Psoas muscle (tissue), 8 donors: ENCODE results near the gene TGM4. TPM values are rescaled to one million over a fixed set of nuclear protein-coding genes. Genes with fewer than 3 reads are reported as not detected.
A peak's percentile ranks its signal among the peaks of the same experiment; 100 is the strongest.
"Not testable (repeated sequence)": the region's sequence is repeated elsewhere in the genome, so short reads cannot be mapped to it uniquely, and the experiment has no call there.

ENCODE experiments used
- ATAC-seq, 4 donors: fragments of 200-7000 bp; cut with Tn5 transposase; one replicate each; pipeline ENCODE4 v1.9.1; 2020; ENCODE audit warnings: moderate library complexity in 3 of 4, mild to moderate bottlenecking in 2 of 4
- DNase-seq, 2 donors: peaks; one replicate each; pipeline ENCODE4 v3.0.0-alpha.2; 2020
- H3K27ac ChIP-seq: fragments of 200-600 bp; one replicate; pipeline ENCODE4 v1.8.0; 2022
- H3K27me3 ChIP-seq, 3 donors: fragments of 200-600 bp in 1 of 3; one replicate each; pipeline versions ENCODE4 v1.6.1 to v1.8.0; 2013 to 2022; ENCODE audit warnings: low read length in 2 of 3, mild to moderate bottlenecking in 2 of 3, moderate library complexity in 1 of 3; ENCODE audit not compliant: insufficient read depth in 3 of 3
- H3K36me3 ChIP-seq, 2 donors: fragments of 200-600 bp in 1 of 2; one replicate each; pipeline versions ENCODE4 v1.6.1 to v1.8.0; 2013 to 2022; ENCODE audit warnings: low read depth in 1 of 2, mild to moderate bottlenecking in 1 of 2, moderate library complexity in 1 of 2; ENCODE audit not compliant: insufficient read depth in 1 of 2
- H3K4me1 ChIP-seq: fragments of 200-600 bp; one replicate; pipeline ENCODE4 v1.8.0; 2022
- H3K4me3 ChIP-seq: fragments of 200-600 bp; one replicate; pipeline ENCODE4 v1.8.0; 2022; ENCODE audit warnings: mild to moderate bottlenecking
- H3K9me3 ChIP-seq: fragments of 200-600 bp; one replicate; pipeline ENCODE4 v1.8.0; 2022
- WGBS, 3 donors: extraction: QIAGEN DNeasy Blood & Tissue Kit; methylation state at CpG; one replicate each; pipeline versions ENCODE4 v1.1.6 to v1.1.7; 2013; 5-methylcytosine and 5-hydroxymethylcytosine counted together
- intact Hi-C, 2 donors: fragments of 100-400 bp; cut with DNase I; formaldehyde crosslinking; loops; one replicate each; pipeline versions ENCODE4 v1.11.0 to v1.14.2; 2022
- polyA plus RNA-seq, 3 donors: library from polyadenylated mRNA; stranded (reverse); fragments of 200-250 nt; gene quantifications; one replicate each; pipeline ENCODE4 v1.2.3, GENCODE V29; 2013
- total RNA-seq, 4 donors: library from RNA; stranded (reverse); fragmentation: NEBNext Ultra II Directional in 2 of 4; extraction: Animal tissue kit (Norgen Biotek cat#: 25700) in 2 of 4; gene quantifications; one replicate each; pipeline versions ENCODE4 v1.2.1 to v1.2.4, GENCODE V29; 2021 to 2023
- TF ChIP-seq, protein P1 (sequence below): fragments of 200-600 bp; IDR thresholded peaks from one replicate; pipeline ENCODE4 v1.8.0; 2022; ENCODE audit warnings: antibody characterized with exemption
- donor health status: healthy with polysubstance abuse.
- donor health status: DM: no; HTN: no; CAD: no; lungs with moderate emphysema.
- donor health status: Bipolar disorder and iron deficiency.
- donor health status: healthy.
- donor health status: DM: yes; HTN: yes; CAD: no.
- donor health status: DM: no; HTN: no; CAD: no.
- donor health status: DM: no; HTN: no; CAD: no.
- donor health status: DM: yes; HTN: yes; CAD: no.

TGM4 gene
- total and polyA plus RNA-seq, 7 donors = not detected

DNA sequence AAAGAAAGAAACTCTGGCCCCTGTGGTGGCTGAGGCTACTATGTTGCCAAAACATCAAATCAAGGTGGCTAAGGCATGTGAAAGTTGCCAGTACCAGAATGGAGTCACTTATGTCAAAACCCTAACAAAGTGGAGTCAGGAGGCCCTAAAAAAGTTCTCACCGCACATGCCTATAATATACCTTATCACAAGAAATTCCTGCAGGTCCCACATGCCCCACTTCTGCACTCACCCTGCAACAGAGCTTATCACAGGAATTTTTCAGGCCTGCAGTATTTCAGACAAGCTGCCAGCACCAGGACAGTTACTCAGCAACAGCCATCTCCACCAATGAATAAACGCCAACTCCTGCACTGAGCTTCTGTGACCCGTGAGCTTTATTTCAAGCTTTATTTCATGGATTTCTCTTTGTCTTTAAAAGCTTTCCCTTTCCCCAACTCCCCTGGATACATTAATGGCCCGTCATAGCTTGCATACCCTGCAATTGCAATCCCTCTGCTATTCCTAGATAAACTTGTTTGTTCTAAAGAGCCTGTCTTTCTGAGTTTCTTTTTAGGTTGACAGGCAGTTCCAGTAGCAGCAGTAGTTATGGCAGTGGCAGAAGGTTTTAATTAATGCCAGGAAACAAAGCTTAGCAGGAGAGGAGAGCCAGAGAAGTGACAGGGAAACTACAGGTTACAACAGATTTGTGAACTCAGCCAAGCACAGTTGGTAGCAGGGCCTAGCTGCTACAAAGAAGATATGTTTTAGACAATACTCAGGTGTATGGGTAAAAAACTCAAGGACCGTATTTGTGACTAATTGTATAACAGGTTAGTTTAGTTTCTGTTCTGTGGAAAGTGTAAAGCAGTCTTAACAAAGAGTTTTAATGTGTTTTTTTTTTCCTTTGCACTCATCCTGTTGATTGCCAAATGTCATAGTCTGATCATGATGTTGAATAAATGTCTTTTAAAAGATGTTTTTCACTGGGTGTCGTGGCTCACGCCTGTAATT lies 28.6 kb upstream of the TGM4 start:
- Histone ChIP-seq H3K9me3 (no peaks in the 10 kb centered on the region), H3K27ac (no peak overlapping the region), H3K27me3 (no peaks in the 10 kb centered on the region), H3K4me3 (no peak overlapping the region), H3K36me3 (no peaks in the 10 kb centered on the region), H3K4me1 (no peaks in the 10 kb centered on the region)
- DNase-seq = no peak
- TF ChIP-seq, protein P1, sequence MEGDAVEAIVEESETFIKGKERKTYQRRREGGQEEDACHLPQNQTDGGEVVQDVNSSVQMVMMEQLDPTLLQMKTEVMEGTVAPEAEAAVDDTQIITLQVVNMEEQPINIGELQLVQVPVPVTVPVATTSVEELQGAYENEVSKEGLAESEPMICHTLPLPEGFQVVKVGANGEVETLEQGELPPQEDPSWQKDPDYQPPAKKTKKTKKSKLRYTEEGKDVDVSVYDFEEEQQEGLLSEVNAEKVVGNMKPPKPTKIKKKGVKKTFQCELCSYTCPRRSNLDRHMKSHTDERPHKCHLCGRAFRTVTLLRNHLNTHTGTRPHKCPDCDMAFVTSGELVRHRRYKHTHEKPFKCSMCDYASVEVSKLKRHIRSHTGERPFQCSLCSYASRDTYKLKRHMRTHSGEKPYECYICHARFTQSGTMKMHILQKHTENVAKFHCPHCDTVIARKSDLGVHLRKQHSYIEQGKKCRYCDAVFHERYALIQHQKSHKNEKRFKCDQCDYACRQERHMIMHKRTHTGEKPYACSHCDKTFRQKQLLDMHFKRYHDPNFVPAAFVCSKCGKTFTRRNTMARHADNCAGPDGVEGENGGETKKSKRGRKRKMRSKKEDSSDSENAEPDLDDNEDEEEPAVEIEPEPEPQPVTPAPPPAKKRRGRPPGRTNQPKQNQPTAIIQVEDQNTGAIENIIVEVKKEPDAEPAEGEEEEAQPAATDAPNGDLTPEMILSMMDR = no peak
- ATAC-seq = no peak
- intact Hi-C loops = no loop called here
- WGBS, 3 donors = 84 to 89% (median 87%) methylated on average over 7 of the region's 7 CpGs

DNA sequence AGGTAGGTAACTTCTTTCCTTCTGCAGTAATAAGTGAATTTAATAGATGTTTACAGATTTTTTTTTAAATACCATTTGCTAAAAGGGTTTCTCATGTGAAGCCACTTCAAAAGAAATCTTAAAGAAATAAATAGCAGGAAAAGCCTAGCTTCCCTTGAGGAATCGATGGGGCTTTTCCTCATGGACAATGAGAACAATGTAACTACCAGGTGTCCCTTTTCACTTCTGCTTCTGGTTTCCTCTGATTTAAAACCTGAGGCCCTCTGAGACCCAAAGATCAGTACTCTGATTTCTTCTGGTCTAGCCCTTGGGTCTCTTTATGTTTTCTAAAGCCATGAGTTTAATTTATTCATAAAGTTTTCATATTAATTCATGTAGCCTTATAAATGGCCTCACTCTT lies 25.8 kb upstream of the TGM4 start:
- ATAC-seq (no peak), DNase-seq (no peak)
- no peak overlapping the region for H3K4me3 ChIP-seq
- no peaks in the 10 kb centered on the region for H3K36me3 ChIP-seq
- TF ChIP-seq, protein P1 = no peak
- no peaks in the 10 kb centered on the region for H3K9me3 ChIP-seq
- H3K27ac ChIP-seq = no peak overlapping the region
- H3K27me3 ChIP-seq = no peaks in the 10 kb centered on the region
- no peaks in the 10 kb centered on the region for H3K4me1 ChIP-seq
- WGBS, 3 donors = 41 to 88% (median 88%) methylated on average over 1 of the region's 1 CpG
- intact Hi-C loops = no loop called here

DNA sequence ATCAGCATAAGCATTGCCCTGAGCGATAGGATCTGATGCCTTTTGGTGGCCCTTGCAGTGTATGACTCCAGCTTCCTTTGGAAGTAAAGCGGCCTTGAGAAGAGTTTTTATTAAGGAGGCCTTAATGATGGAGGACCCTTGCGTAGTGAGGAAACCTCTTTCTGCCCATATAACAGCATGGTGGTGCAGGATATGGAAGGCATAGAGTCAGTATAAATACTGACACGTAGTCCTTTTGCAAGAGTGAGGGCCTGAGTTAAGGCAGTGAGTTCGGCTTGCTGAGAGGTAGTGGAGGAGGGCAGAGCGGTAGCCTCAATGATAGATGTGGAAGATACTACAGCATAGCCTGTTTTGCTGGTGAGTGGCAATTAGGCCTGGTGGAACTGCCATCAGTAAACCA lies 17.7 kb upstream of the TGM4 start:
- intact Hi-C loops, H3K27ac ChIP-seq, DNase-seq, ATAC-seq, H3K9me3 ChIP-seq, H3K4me3 ChIP-seq, H3K36me3 ChIP-seq, H3K4me1 ChIP-seq, H3K27me3 ChIP-seq: not testable (repeated sequence)
- WGBS, 3 donors = 96 to 98% (median 97%) methylated on average over 6 of the region's 6 CpGs

DNA sequence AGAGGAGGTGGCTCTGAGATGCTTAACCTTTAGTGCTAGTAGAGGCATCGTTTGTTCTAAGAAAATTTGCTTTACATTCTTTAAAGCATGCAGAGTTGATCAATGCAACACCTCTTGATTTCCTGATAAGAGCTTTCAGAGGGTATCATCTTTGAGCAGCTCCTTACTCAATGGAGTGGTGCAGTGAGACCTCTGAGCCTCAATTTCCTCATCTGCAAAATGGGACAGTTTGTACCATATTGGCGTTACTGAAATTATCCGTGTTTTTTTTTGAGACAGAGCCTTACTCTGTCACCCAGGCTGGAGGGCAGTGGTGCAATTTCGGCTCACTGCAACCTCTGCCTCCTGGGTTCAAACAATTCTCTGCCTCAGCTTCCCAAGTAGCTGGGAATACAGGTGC lies 14.3 kb upstream of the TGM4 start:
- Histone ChIP-seq H3K27ac (no peak overlapping the region), H3K27me3 (no peaks in the 10 kb centered on the region), H3K4me1 (peaks cover 12% of the 10 kb centered on the region), H3K4me3 (no peak overlapping the region), H3K36me3 (no peaks in the 10 kb centered on the region), H3K9me3 (no peaks in the 10 kb centered on the region)
- ATAC-seq = no peak
- TF ChIP-seq, protein P1 = no peak
- 91 to 97% (median 94%) methylated on average over 4 of the region's 4 CpGs for WGBS, 3 donors
- no peak for DNase-seq
- intact Hi-C loops = loop anchor here in 1 of 2 donors (5.0 kb wide), 1 partner anchor 98 kb away; the partner anchor contains the start of genes KIAA1143 and KIF15

DNA sequence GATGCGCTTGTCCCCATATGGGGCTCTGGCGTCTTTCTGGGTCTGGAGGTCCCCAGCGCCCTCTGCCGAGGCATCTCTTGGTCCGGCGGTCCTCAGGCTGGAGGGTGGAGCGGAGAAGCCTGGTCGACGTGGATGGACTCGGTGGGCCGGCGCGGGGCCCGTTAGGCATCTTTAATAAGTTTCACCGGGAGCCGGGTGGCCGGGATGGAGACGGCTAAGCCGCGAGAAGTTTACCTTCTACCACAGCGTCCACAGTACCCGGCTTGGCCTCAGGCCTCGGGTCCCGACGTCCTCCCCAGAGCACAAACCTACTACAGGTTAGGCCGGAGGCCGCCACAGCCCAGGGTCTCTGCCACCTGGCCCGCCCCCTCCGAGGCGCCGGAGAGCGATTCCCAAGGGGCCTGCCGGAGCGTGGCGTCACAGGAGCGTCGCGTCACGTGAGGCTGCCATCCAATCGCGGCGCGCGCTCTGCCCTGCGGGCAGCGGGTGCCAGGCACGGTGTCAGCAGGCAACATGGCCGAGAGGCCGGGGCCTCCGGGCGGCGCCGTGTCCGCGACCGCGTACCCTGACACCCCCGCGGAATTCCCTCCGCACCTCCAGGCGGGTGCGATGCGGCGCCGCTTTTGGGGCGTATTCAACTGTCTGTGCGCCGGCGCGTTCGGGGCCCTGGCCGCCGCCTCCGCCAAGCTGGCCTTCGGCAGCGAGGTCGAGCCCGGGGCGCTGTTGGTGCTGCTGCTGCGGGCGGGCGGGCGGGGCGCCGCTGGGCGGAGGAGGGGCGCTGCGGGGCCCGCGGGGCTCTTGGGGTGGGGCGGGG lies 12.8 kb upstream of the TGM4 start, which contains the start of gene TMEM42:
TMEM42 (plus strand) TSS at position 501 of the 814 bp plus-strand sequence; CDS start at position 514, 13 bp downstream.
- ATAC-seq (peak; percentile 99), DNase-seq (peak; percentile 91 to 96)
- Histone ChIP-seq H3K27ac (peak within 1 kb of the TSS; percentile 96), H3K36me3 (no peaks in the 10 kb centered on the region), H3K27me3 (no peaks in the 10 kb centered on the region), H3K9me3 (no peaks in the 10 kb centered on the region), H3K4me3 (peak within 1 kb of the TSS; percentile 73), H3K4me1 (peaks cover 21% of the 10 kb centered on the region)
- TF ChIP-seq, protein P1 = peak; percentile 21
- WGBS, 3 donors = 1 to 2% (median 1%) methylated on average over 58 to 91 of the region's 91 CpGs
- intact Hi-C loops = loop anchor here in 1 of 2 donors (5.0 kb wide), 1 partner anchor 99 kb away; the partner anchor contains the start of genes KIAA1143 and KIF15
